IMR-90 (cell line): Measurements from ENCODE around the gene ARHGAP5. TPM values are rescaled to one million over a fixed set of nuclear protein-coding genes. Genes with fewer than 3 reads are reported as not detected.

ENCODE experiments used
- ATAC-seq: fragments of 200-7000 bp; cut with Tn5 transposase; 2 replicates; pipeline ENCODE4 v1.9.1; 2020; ENCODE audit warnings: low read depth, mild to moderate bottlenecking, moderate library complexity
- BruUV-seq: library from RNA; stranded (reverse); fragments of 400-500 nt; replicated peaks from 2 replicates; lab custom pipeline; 2021; lab: Mats Ljungman, UMichigan
- CTCF ChIA-PET: fragments of 300-600 bp; formaldehyde crosslinking; extraction: SDS; loops from one replicate; lab custom pipeline; 2021; ENCODE audit warnings: antibody characterized with exemption; lab: Yijun Ruan, JAX
- POLR2A ChIA-PET: fragments of 300-600 bp; sonication (Branson Sonifier 250); formaldehyde crosslinking; loops from one replicate; lab custom pipeline; 2022; ENCODE audit warnings: antibody characterized with exemption; ENCODE audit not compliant: unreplicated experiment; lab: Charles Lee
- DNase-seq: peaks from one replicate; pipeline ENCODE4 v3.0.0; 2013
- H2AFZ ChIP-seq: replicated peaks from 2 replicates; pipeline ENCODE3; 2013; ENCODE audit warnings: low read length, mild to moderate bottlenecking; ENCODE audit not compliant: poor library complexity
- H2AK5ac ChIP-seq: 2 replicates; pipeline ENCODE4 v1.6.1; 2013; ENCODE audit warnings: low read depth, low read length, inconsistent platforms
- H2AK9ac ChIP-seq: replicated peaks from 2 replicates; pipeline ENCODE3; 2013; ENCODE audit warnings: mild to moderate bottlenecking, low read depth, low read length, moderate library complexity; ENCODE audit not compliant: poor library complexity
- H2BK120ac ChIP-seq: 2 replicates; pipeline ENCODE4 v1.6.1; 2013; ENCODE audit warnings: low read depth, low read length, inconsistent platforms
- H2BK15ac ChIP-seq: 3 replicates; pipeline ENCODE4 v1.6.1; 2013; ENCODE audit warnings: low read depth, low read length, inconsistent platforms
- H2BK20ac ChIP-seq: 2 replicates; pipeline ENCODE4 v1.6.1; 2013; ENCODE audit warnings: low read depth, mild to moderate bottlenecking, inconsistent platforms, low read length, moderate library complexity
- H2BK5ac ChIP-seq: 2 replicates; pipeline ENCODE4 v1.6.1; 2013; ENCODE audit warnings: mild to moderate bottlenecking, low read depth, low read length, inconsistent platforms; ENCODE audit not compliant: poor library complexity, severe bottlenecking
- H3K14ac ChIP-seq: replicated peaks from 2 replicates; pipeline ENCODE4 v1.6.1; 2013; ENCODE audit warnings: low read depth, low read length, inconsistent platforms
- H3K18ac ChIP-seq: 2 replicates; pipeline ENCODE4 v1.6.1; 2013; ENCODE audit warnings: low read depth, low read length, control low read depth
- H3K23ac ChIP-seq: 2 replicates; pipeline ENCODE4 v1.6.1; 2013; ENCODE audit warnings: low read depth, low read length, inconsistent platforms
- H3K27ac ChIP-seq: 2 replicates; pipeline ENCODE4 v1.5.1; 2013; ENCODE audit warnings: mild to moderate bottlenecking, control low read depth, low read length; ENCODE audit not compliant: insufficient read depth
- H3K27me3 ChIP-seq: 2 replicates; pipeline ENCODE4 v1.6.1; 2013; ENCODE audit warnings: low read length; ENCODE audit not compliant: control insufficient read depth, insufficient read depth
- H3K36me3 ChIP-seq: 2 replicates; pipeline ENCODE4 v1.6.1; 2013; ENCODE audit warnings: low read length, mixed read lengths; ENCODE audit not compliant: control insufficient read depth, insufficient read depth
- H3K4ac ChIP-seq: 2 replicates; pipeline ENCODE4 v1.6.1; 2013; ENCODE audit warnings: low read depth, low read length, inconsistent platforms
- H3K4me1 ChIP-seq: 2 replicates; pipeline ENCODE4 v1.6.1; 2013; ENCODE audit warnings: low read length, mixed read lengths; ENCODE audit not compliant: control insufficient read depth, insufficient read depth
- H3K4me2 ChIP-seq: 2 replicates; pipeline ENCODE4 v1.6.1; 2013; ENCODE audit warnings: low read depth, mild to moderate bottlenecking, control low read depth, low read length, moderate library complexity
- H3K4me3 ChIP-seq: 2 replicates; pipeline ENCODE4 v1.5.1; 2013; ENCODE audit warnings: low read depth, mild to moderate bottlenecking, control low read depth, low read length, moderate library complexity; ENCODE audit not compliant: insufficient read depth
- H3K56ac ChIP-seq: 2 replicates; pipeline ENCODE4 v1.6.1; 2013; ENCODE audit warnings: low read length, inconsistent platforms; ENCODE audit not compliant: insufficient read depth; ENCODE audit errors: extremely low read depth
- H3K79me1 ChIP-seq, 2 experiments: 2 replicates each; pipeline ENCODE4 v1.6.1; 2013; ENCODE audit warnings: low read length in 2 of 2, inconsistent platforms in 1 of 2, low read depth in 1 of 2
- H3K9ac ChIP-seq: 2 replicates; pipeline ENCODE4 v1.6.1; 2013; ENCODE audit warnings: low read depth, low read length, control low read depth
- H3K9me1 ChIP-seq: 2 replicates; pipeline ENCODE4 v1.6.1; 2013; ENCODE audit warnings: low read length, inconsistent platforms; ENCODE audit not compliant: insufficient read depth
- H3K9me3 ChIP-seq: 2 replicates; pipeline ENCODE4 v1.6.1; 2013; ENCODE audit warnings: low read length; ENCODE audit not compliant: control insufficient read depth, insufficient read depth
- H4K20me1 ChIP-seq: 2 replicates; pipeline ENCODE4 v1.6.1; 2013; ENCODE audit warnings: low read length, inconsistent platforms; ENCODE audit not compliant: insufficient read depth
- H4K5ac ChIP-seq: 2 replicates; pipeline ENCODE4 v1.6.1; 2013; ENCODE audit warnings: mild to moderate bottlenecking, low read depth, low read length, control low read depth
- H4K8ac ChIP-seq, 2 experiments: 2 replicates each; pipeline ENCODE4 v1.6.1; 2013; ENCODE audit warnings: low read depth in 2 of 2, low read length in 2 of 2, control low read depth in 1 of 2, inconsistent platforms in 1 of 2
- H4K91ac ChIP-seq: 2 replicates; pipeline ENCODE4 v1.6.1; 2013; ENCODE audit warnings: low read depth, low read length, inconsistent platforms; ENCODE audit not compliant: insufficient read depth
- MAFK ChIP-seq: IDR thresholded peaks from 2 replicates; pipeline ENCODE4 v1.6.1; 2012; ENCODE audit warnings: low read depth, low read length, improper control_type of control experiment
- RAD21 ChIP-seq: IDR thresholded peaks from 2 replicates; pipeline ENCODE4 v1.6.1; 2012; ENCODE audit warnings: low read length, improper control_type of control experiment
- WGBS, 2 experiments: methylation state at CpG; one replicate each; pipeline versions ENCODE4 v1.1.5 to v1.1.7; 2013; ENCODE audit warnings: missing lambda C conversion rate in 2 of 2; ENCODE audit not compliant: insufficient read length in 1 of 2; ENCODE audit errors: extremely low coverage in 2 of 2; 5-methylcytosine and 5-hydroxymethylcytosine counted together
- dilution Hi-C: fragments of 300-500 bp; cut with HindIII; formaldehyde crosslinking; loops from one replicate; pipeline ENCODE4 v1.14.3; 2018; ENCODE audit warnings: low sequenced_read_pairs; ENCODE audit not compliant: unreplicated experiment
- in situ Hi-C: fragments of 300-500 bp; cut with MboI; formaldehyde crosslinking; loops from 3 replicates; pipeline ENCODE4 v1.14.3; 2019; ENCODE audit warnings: low sequenced_read_pairs, inconsistent platforms, mixed read lengths
- intact Hi-C: fragments of 100-400 bp; cut with micrococcal nuclease; formaldehyde crosslinking; loops from 2 replicates; pipeline ENCODE4 v1.10.0; 2022
- polyA plus RNA-seq, 3 experiments: library from polyadenylated mRNA; depleted of rRNA; stranded (reverse); fragments of >200 nt; gene quantifications; 2 replicates each; pipeline ENCODE4 v1.2.3, GENCODE V29; 2012; ENCODE audit warnings: low replicate concordance in 1 of 3
- total RNA-seq: library from RNA; depleted of rRNA; stranded (reverse); fragments of >200 nt; gene quantifications from 2 replicates; pipeline ENCODE4 v1.2.3, GENCODE V29; 2012

ARHGAP5 gene
- total and polyA plus RNA-seq, 2 of the 4 experiments (the other 2 are of a cell fraction), result 7.4 to 45.3 TPM

- Histone ChIP-seq H3K18ac (no peak overlapping the region), H4K5ac (no peak overlapping the region), H2AK9ac (no peak overlapping the region), H4K91ac (no peak overlapping the region), H2BK15ac (no peak overlapping the region), H2BK5ac (no peak overlapping the region), H3K27ac (no peak overlapping the region), H3K9me3 (0 out of 2 replicates have a peak, but pooled peaks cover 2% of the 10 kb centered on the region), H3K4me3 (no peak overlapping the region), H4K20me1 (no peaks in the 10 kb centered on the region), H3K14ac (no peak overlapping the region), H3K23ac (no peak overlapping the region), H2BK120ac (no peak overlapping the region), H3K9me1 (no peaks in the 10 kb centered on the region), H3K27me3 (no peaks in the 10 kb centered on the region; the same call in 1 of the 2 replicates), H2AK5ac (no peak overlapping the region), H4K8ac (no peak overlapping the region), H2AFZ (no peak overlapping the region), H3K56ac (no peak overlapping the region), H2BK20ac (no peak overlapping the region), H3K4me1 (no peaks in the 10 kb centered on the region), H3K4me2 (no peak overlapping the region), H3K79me1 (no peaks in the 10 kb centered on the region), H3K9ac (no peak overlapping the region), H3K36me3 (no peaks in the 10 kb centered on the region), H3K4ac (no peak overlapping the region)
- ChIA-PET POLR2A (no interaction called here), CTCF (interaction anchor here (0.8 kb wide), 1 partner anchor 16 kb away, joined by 4 read pairs; no protein-coding TSS in a partner anchor)
- intact Hi-C loops, result no loop called here
- ATAC-seq (no peak), DNase-seq (no peak)
- no TSS peak for BruUV-seq
- TF ChIP-seq RAD21 (no peak), MAFK (peak; percentile 28)
- no CpG with 5 or more reads among the region's 2 CpGs for WGBS, 2 experiments
- dilution Hi-C loops, result no loop called here
- in situ Hi-C loops, result no loop called here
Observed at GRCh38 chr14:32183151-32184058, 106.3 kb downstream of the ARHGAP5 start.
